Testis (tissue), 2 donors: ENCODE measurements around the gene GNA14.

Experiments used
- CTCF ChIP-seq, 3 experiments: fragments of 450-650 bp in 2 of 3; fragments of 200-600 bp in 1 of 3; sonication (generic) in 1 of 3; IDR thresholded peaks; one replicate each; pipeline ENCODE4 v1.5.1; 2016 to 2019; ENCODE audit warnings: antibody characterized with exemption in 3 of 3, mild to moderate bottlenecking in 2 of 3, moderate library complexity in 1 of 3
- POLR2A ChIP-seq: fragments of 450-650 bp; IDR thresholded peaks from one replicate; pipeline ENCODE4 v1.6.1; 2017; ENCODE audit warnings: antibody characterized with exemption, mild to moderate bottlenecking, moderate library complexity

- TF ChIP-seq POLR2A (no peak), CTCF (IDR thresholded peaks at IDR 0.05) (peak; percentile 42 to 94 (median 86))
Measured at GRCh38 chr9:77456829-77457437, 191.2 kb downstream of the GNA14 start.
